Tibial nerve (tissue), 4 donors: ENCODE measurements around the gene FBXW5.
A peak's percentile ranks its signal among the peaks of the same experiment; 100 is the strongest.

Experiments
- EP300 ChIP-seq, 2 donors: sonication (generic); formaldehyde crosslinking; IDR thresholded peaks; one replicate each; pipeline ENCODE4 v1.6.1; 2017; ENCODE audit warnings: antibody characterized with exemption in 2 of 2, mild to moderate bottlenecking in 1 of 2
- TF ChIP-seq, protein P1 (sequence below), 5 experiments: fragments of 200-600 bp in 3 of 5; fragments of 450-650 bp in 2 of 5; sonication (generic) in 3 of 5; IDR thresholded peaks; one replicate each; pipeline ENCODE4 v1.5.1; 2016 to 2019; ENCODE audit warnings: antibody characterized with exemption in 5 of 5, mild to moderate bottlenecking in 3 of 5, moderate library complexity in 2 of 5

DNA sequence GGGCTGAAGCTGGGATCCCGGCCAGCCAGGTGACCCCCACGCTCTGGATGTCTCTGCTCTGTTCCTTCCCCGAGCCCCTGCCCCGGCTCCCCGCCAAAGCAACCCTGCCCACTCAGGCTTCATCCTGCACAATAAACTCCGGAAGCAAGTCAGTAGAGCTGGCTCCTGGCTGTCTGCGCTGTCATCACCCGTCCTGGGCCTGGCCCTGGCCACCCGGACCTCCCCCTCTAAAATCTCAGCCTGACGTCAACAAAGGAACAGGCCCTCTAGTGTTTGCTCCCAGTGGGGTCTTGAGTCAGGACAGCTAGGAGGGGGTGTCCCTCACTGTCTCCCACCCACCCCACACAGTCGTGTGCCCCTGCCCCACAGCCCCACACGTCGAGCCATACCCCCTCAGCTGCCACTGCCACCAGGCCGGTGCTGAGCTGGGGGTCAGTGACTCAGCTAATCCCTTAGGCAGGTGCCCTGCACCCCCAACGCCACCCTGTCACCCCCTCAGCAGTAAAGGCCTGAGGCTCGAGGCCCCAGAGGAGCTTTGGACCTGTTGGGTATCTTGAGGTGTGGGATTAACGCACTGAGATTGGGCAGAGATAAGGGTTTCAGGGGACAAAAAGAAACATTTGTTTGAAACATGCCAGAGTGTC is 37.2 kb upstream of the FBXW5 start:
- TF ChIP-seq, protein P1, sequence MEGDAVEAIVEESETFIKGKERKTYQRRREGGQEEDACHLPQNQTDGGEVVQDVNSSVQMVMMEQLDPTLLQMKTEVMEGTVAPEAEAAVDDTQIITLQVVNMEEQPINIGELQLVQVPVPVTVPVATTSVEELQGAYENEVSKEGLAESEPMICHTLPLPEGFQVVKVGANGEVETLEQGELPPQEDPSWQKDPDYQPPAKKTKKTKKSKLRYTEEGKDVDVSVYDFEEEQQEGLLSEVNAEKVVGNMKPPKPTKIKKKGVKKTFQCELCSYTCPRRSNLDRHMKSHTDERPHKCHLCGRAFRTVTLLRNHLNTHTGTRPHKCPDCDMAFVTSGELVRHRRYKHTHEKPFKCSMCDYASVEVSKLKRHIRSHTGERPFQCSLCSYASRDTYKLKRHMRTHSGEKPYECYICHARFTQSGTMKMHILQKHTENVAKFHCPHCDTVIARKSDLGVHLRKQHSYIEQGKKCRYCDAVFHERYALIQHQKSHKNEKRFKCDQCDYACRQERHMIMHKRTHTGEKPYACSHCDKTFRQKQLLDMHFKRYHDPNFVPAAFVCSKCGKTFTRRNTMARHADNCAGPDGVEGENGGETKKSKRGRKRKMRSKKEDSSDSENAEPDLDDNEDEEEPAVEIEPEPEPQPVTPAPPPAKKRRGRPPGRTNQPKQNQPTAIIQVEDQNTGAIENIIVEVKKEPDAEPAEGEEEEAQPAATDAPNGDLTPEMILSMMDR (IDR thresholded peaks at IDR 0.05), result no peak
- peak in 1 of 2 donors; percentile 13 for TF ChIP-seq EP300 (IDR thresholded peaks at IDR 0.05)
